ENCODE data around the gene ATG101. TPM values are rescaled to one million over a fixed set of nuclear protein-coding genes. Genes with fewer than 3 reads are reported as not detected.

The ATG101 gene
- total and polyA plus RNA-seq, 9 of the 15 experiments (the other 6 are each of a cell fraction or from before 2014, with no cell fraction given) = 2.9 to 52.4 (median 29.7) TPM

- TF ChIP-seq SOX6 (IDR thresholded peaks at IDR 0.05) = 0 out of 2 replicates have a peak, but pooled peaks have one; percentile 29
- TF ChIP-seq, protein P1, sequence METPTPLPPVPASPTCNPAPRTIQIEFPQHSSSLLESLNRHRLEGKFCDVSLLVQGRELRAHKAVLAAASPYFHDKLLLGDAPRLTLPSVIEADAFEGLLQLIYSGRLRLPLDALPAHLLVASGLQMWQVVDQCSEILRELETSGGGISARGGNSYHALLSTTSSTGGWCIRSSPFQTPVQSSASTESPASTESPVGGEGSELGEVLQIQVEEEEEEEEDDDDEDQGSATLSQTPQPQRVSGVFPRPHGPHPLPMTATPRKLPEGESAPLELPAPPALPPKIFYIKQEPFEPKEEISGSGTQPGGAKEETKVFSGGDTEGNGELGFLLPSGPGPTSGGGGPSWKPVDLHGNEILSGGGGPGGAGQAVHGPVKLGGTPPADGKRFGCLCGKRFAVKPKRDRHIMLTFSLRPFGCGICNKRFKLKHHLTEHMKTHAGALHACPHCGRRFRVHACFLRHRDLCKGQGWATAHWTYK (CRISPR knock-in tag; IDR thresholded peaks at IDR 0.05) = peak; percentile 54; the same call in 1 of the 2 replicates
- TF ChIP-seq SP1 (CRISPR knock-in tag; IDR thresholded peaks at IDR 0.05) = peak; percentile 41; the same call in 1 of the 2 replicates
- TF ChIP-seq NELFE (IDR thresholded peaks at IDR 0.05; ENCODE audit: insufficient read depth, insufficient read length) = no peak
- peak; percentile 71 for TF ChIP-seq ATF7 (IDR thresholded peaks at IDR 0.05)
- peak; percentile 39 for TF ChIP-seq KDM5B (IDR thresholded peaks at IDR 0.05; ENCODE audit: insufficient replicate concordance, low read depth, low read length)
- TF ChIP-seq MNT (conservative IDR thresholded peaks at IDR 0.05) = peak; percentile 51 to 72
- TF ChIP-seq OTX1 (CRISPR knock-in tag; IDR thresholded peaks at IDR 0.05) = no peak
- peak; percentile 74 for TF ChIP-seq TBP (optimal IDR thresholded peaks at IDR 0.05; ENCODE audit: low read depth, low read length)
- TF ChIP-seq LEF1 (IDR thresholded peaks at IDR 0.05) = peak; percentile 61; the same call in 1 of the 2 replicates
- TF ChIP-seq CHD4 (IDR thresholded peaks at IDR 0.05; ENCODE audit: insufficient read depth, insufficient replicate concordance, low read depth, low read length, poor library complexity, severe bottlenecking) = no peak
- no peak for TF ChIP-seq HDAC6 (IDR thresholded peaks at IDR 0.05; ENCODE audit: low read depth, low read length)
- TF ChIP-seq EGR1 (conservative IDR thresholded peaks at IDR 0.05) = peak; percentile 52; the same call in 1 of the 2 replicates
- peak; percentile 48; the same call in 1 of the 2 replicates for TF ChIP-seq GMEB1 (CRISPR knock-in tag; IDR thresholded peaks at IDR 0.05)
- peak; percentile 74 for TF ChIP-seq KLF1 (tag; IDR thresholded peaks at IDR 0.05)
- peak; percentile 89 to 94 for TF ChIP-seq MAZ (CRISPR knock-in tag; conservative IDR thresholded peaks at IDR 0.05 in 1 of 2, IDR thresholded peaks at IDR 0.05 in 1 of 2)
- no peak for TF ChIP-seq HDAC8 (tag; IDR thresholded peaks at IDR 0.05)
- TF ChIP-seq ZNF175 (CRISPR knock-in tag; IDR thresholded peaks at IDR 0.05; ENCODE audit: low read depth) = peak; percentile 92
- TF ChIP-seq TCF15 (CRISPR knock-in tag; IDR thresholded peaks at IDR 0.05) = no peak
Observed at GRCh38 chr12:52050758-52051541, 18.8 kb upstream of the ATG101 start, which contains the start of gene NR4A1 (continued).

Data from K562 (cell line).